GM18873 (cell line): ENCODE data around the gene PLCG1.

ENCODE experiments used
- ATAC-seq: cut with Tn5 transposase; IDR thresholded peaks from one replicate; pipeline ENCODE4 v1.9.1; 2021; ENCODE audit warnings: mild to moderate bottlenecking, moderate library complexity, moderate number of reproducible peaks; ENCODE audit not compliant: unreplicated experiment, low FRiP score

The PLCG1 gene

GRCh38 chr20:41165001-41165882 lies 27.9 kb downstream of the PLCG1 start:
- no peak for ATAC-seq

GRCh38 chr20:41166201-41167117 lies 29.1 kb downstream of the PLCG1 start:
- no peak for ATAC-seq

DNA sequence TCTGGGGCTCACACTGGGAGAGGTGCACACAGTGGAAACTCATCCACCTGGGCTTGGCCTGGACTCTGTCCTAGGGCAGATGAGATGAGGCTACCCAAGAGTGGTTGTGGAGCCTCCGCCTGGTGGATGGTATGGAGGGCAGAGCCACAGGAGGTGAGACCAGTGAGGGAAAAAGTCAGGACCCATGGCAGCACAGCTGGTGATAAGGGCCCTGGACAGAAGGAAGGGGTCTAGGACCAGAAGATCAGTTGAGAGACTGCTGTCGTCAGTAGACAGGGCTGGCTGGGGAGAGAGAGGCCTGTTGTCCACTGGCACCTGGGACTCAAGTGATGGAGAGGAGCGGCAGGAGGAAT lies 29.8 kb downstream of the PLCG1 start:
- ATAC-seq = no peak

- no peak for ATAC-seq
These were observed 30.3 kb downstream of the PLCG1 start for GRCh38 chr20:41167481-41168253.

- ATAC-seq = no peak
These were observed 31.2 kb downstream of the PLCG1 start for GRCh38 chr20:41168281-41169161.

- no peak for ATAC-seq
These were observed 31.9 kb downstream of the PLCG1 start for GRCh38 chr20:41169162-41169690.

DNA sequence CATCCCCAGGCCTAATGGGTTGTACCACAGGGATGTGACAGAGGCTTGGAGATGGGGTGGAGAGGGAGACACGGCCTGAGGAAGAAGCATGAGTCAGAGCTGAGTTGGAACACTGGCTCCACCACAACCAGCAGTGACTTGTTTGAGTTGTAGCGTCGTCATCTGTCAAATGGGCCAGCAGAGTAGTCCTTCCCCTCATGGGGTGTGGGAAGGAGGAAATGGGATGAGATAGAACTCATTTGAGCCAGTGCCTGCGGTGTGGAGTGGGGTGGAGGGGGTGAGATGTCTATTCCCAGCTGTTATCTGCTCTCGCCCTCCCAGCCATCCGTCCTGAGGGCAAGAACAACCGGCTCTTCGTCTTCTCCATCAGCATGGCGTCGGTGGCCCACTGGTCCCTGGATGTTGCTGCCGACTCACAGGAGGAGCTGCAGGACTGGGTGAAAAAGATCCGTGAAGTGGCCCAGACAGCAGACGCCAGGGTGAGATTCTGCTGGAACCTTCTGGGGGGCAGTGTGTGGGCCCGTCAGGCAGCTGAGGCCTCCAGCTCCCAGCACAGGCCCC lies 32.5 kb downstream of the PLCG1 start:
- ATAC-seq = no peak

DNA sequence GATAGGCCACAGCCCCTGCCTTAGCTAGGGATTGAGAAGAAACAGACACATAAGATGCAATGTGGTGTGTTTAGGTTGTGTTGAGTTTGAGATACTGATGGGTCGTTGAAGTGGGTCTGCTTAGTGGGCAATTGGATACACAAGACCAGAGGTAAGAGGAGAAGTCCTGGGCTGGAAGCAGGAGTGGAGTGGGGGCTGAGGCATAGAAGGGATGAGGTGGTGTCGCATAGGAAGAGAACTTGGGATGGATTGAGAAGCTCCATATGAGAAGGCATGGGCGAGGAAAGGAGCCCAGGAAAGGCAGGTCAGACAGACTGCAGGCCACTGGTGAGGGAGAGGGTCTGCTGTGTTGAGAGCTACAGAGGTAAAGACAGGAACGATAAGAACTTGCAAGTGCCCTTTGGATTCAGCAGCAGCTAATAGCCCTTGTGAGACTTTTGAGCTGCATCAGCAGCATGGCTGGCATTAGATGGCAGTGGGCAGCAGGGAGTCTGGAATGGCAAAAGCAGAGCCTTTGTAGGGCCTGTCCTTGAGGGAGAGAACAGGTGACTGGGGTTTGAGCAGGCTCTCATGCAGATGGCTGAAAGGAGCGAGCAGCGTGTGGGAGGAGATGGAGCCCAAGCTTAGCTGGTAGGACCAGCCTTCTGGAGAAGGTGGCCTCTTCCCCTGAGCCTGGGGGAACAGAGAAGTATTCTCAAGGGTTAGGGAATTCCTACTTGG lies 33.2 kb downstream of the PLCG1 start:
- no peak for ATAC-seq

- no peak for ATAC-seq
These were observed 34.5 kb downstream of the PLCG1 start for GRCh38 chr20:41171736-41172295.

- no peak for ATAC-seq
These were observed 35.2 kb downstream of the PLCG1 start for GRCh38 chr20:41172296-41173140.

GRCh38 chr20:41173161-41173721 lies 35.9 kb downstream of the PLCG1 start:
- no peak for ATAC-seq

DNA sequence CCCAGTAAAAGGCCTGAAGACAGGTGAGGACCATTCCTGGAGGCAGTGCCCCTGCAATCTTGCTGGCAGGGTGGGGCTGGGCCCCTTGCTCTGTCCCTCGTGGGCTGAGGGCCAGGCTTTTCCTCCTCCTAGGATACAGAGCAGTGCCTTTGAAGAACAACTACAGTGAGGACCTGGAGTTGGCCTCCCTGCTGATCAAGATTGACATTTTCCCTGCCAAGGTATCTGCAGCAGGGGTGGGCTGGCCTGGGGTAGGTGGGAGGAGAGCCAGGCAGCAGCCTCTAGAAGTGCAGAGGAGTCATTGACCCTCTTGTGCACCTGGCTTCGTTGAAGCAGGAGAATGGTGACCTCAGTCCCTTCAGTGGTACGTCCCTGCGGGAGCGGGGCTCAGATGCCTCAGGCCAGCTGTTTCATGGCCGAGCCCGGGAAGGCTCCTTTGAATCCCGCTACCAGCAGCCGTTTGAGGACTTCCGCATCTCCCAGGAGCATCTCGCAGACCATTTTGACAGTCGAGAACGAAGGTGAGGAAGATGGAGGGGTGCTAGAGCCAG lies 36.5 kb downstream of the PLCG1 start:
- ATAC-seq = no peak

- ATAC-seq = no peak
These were observed 37.0 kb downstream of the PLCG1 start for GRCh38 chr20:41174373-41174772.

- no peak for ATAC-seq
These were observed 37.4 kb downstream of the PLCG1 start for GRCh38 chr20:41174782-41175181.

DNA sequence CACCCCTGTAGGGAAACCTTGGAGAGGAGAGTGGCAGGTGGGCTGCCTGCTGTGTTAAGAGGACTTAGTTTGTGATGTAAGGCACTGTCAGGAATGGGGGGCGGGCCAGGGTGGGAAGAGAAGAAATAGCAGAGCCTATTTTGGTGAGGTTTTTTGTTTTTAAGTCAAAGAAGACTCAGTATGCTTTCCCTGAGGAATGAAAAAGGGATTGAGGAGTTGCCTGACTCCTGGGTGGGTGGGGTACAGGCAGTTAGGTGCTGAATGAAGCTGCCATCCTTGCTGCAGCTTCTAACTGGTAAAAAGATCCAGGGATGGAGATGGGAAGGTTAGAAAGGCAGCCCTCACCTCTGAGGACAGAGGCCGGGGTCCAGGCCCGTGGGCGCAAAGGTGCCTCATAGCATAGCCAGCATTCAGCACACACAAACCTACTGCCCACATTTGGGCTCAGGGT lies 37.9 kb downstream of the PLCG1 start:
- ATAC-seq = no peak

GRCh38 chr20:41175727-41176330 lies 38.5 kb downstream of the PLCG1 start:
- no peak for ATAC-seq
